ENCODE measurements around the gene RASGRF1.

DNA sequence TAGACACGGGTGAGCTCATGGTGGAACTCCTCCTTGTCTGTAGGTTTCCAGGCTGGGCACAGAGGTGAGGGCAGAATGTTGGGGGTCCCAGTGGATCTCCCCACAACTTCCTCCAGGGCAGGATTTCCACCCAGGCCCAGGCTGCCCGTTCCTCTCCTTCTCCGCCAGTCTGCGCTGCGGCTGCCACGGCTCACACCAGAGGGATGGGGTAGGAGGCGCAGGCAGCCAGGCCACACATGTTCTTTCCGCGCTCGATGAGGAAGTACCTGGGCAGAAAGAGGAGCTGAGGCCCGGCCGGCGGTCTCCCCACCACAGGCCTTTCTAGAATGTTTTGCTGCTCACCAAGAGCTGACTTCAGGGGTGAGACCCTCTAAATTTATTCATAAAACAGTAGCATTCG lies 168.6 kb downstream of the RASGRF1 start:
- TF ChIP-seq FOXK2 (IDR thresholded peaks at IDR 0.05), result no peak
- TF ChIP-seq BHLHE40 (IDR thresholded peaks at IDR 0.05; ENCODE audit: borderline replicate concordance), result no peak
- no peak for TF ChIP-seq CTBP1 (IDR thresholded peaks at IDR 0.05; ENCODE audit: borderline replicate concordance)
